H9 (cell line): ENCODE data around the gene IQCC. TPM values are rescaled to one million over a fixed set of nuclear protein-coding genes. Genes with fewer than 3 reads are reported as not detected.

Experiments used
- DNase-seq: peaks from one replicate; pipeline ENCODE4 v3.0.0-alpha.2; 2017
- H2AFZ ChIP-seq: one replicate; pipeline ENCODE4 v1.6.1; 2013; ENCODE audit warnings: mild to moderate bottlenecking, low read length, control low read depth, moderate library complexity
- H2AK5ac ChIP-seq: 2 replicates; pipeline ENCODE4 v1.6.1; 2013; ENCODE audit warnings: low read length, control low read depth, mixed read lengths; ENCODE audit not compliant: insufficient read length
- H2BK120ac ChIP-seq: one replicate; pipeline ENCODE4 v1.6.1; 2013; ENCODE audit warnings: low read depth, mild to moderate bottlenecking, low read length, control low read depth, inconsistent platforms; ENCODE audit not compliant: poor library complexity, severe bottlenecking
- H2BK12ac ChIP-seq: 2 replicates; pipeline ENCODE4 v1.6.1; 2013; ENCODE audit warnings: low read length, control low read depth, mixed read lengths, low read depth; ENCODE audit not compliant: insufficient read length
- H2BK15ac ChIP-seq: 2 replicates; pipeline ENCODE4 v1.6.1; 2013; ENCODE audit warnings: low read depth, low read length, control low read depth
- H2BK20ac ChIP-seq: one replicate; pipeline ENCODE4 v1.6.1; 2013; ENCODE audit warnings: low read depth, mild to moderate bottlenecking, low read length, control low read depth, inconsistent platforms; ENCODE audit not compliant: poor library complexity, severe bottlenecking
- H2BK5ac ChIP-seq: 2 replicates; pipeline ENCODE4 v1.6.1; 2013; ENCODE audit warnings: low read length, control low read depth, mixed read lengths; ENCODE audit not compliant: insufficient read length
- H3K14ac ChIP-seq: 2 replicates; pipeline ENCODE4 v1.6.1; 2013; ENCODE audit warnings: low read length, control low read depth; ENCODE audit not compliant: insufficient read depth
- H3K18ac ChIP-seq: 2 replicates; pipeline ENCODE4 v1.6.1; 2013; ENCODE audit warnings: low read depth, mild to moderate bottlenecking, mixed read lengths, low read length, control low read depth; ENCODE audit not compliant: insufficient read length
- H3K23ac ChIP-seq: 2 replicates; pipeline ENCODE4 v1.6.1; 2013; ENCODE audit warnings: low read length, control low read depth, mixed read lengths, low read depth; ENCODE audit not compliant: insufficient read length
- H3K23me2 ChIP-seq: 2 replicates; pipeline ENCODE4 v1.6.1; 2013; ENCODE audit warnings: low read depth, mild to moderate bottlenecking, mixed read lengths, low read length, control low read depth; ENCODE audit not compliant: insufficient read length, poor library complexity, severe bottlenecking
- H3K27ac ChIP-seq: 2 replicates; pipeline ENCODE4 v1.5.1; 2013; ENCODE audit warnings: low read length, control low read depth, mixed read lengths, low read depth; ENCODE audit not compliant: insufficient read length
- H3K27me3 ChIP-seq: 2 replicates; pipeline ENCODE4 v1.6.1; 2013; ENCODE audit warnings: low read length, control low read depth, inconsistent platforms; ENCODE audit not compliant: insufficient read depth
- H3K4ac ChIP-seq: 2 replicates; pipeline ENCODE4 v1.6.1; 2013; ENCODE audit warnings: low read depth, mild to moderate bottlenecking, control low read depth, inconsistent platforms, low read length, moderate library complexity
- H3K4me1 ChIP-seq: 2 replicates; pipeline ENCODE4 v1.6.1; 2013; ENCODE audit warnings: low read length, control low read depth, inconsistent platforms; ENCODE audit not compliant: insufficient read depth
- H3K4me2 ChIP-seq: 2 replicates; pipeline ENCODE4 v1.6.1; 2013; ENCODE audit warnings: low read length, control low read depth, mixed read lengths; ENCODE audit not compliant: insufficient read length, insufficient read depth
- H3K56ac ChIP-seq: 2 replicates; pipeline ENCODE4 v1.6.1; 2013; ENCODE audit warnings: low read depth, mild to moderate bottlenecking, mixed read lengths, low read length, control low read depth; ENCODE audit not compliant: insufficient read length
- H3K79me1 ChIP-seq: 2 replicates; pipeline ENCODE4 v1.6.1; 2013; ENCODE audit warnings: low read depth, mild to moderate bottlenecking, moderate library complexity, low read length, control low read depth, inconsistent platforms; ENCODE audit not compliant: insufficient read depth, poor library complexity, severe bottlenecking
- H3K79me2 ChIP-seq: 2 replicates; pipeline ENCODE4 v1.6.1; 2013; ENCODE audit warnings: low read length, control low read depth, inconsistent platforms; ENCODE audit not compliant: insufficient read depth
- H3K9ac ChIP-seq: 2 replicates; pipeline ENCODE4 v1.6.1; 2013; ENCODE audit warnings: low read length, control low read depth, mixed read lengths; ENCODE audit not compliant: insufficient read length; ENCODE audit errors: extremely low read depth
- H3K9me3 ChIP-seq: one replicate; pipeline ENCODE4 v1.6.1; 2013; ENCODE audit warnings: low read depth, low read length, inconsistent platforms; ENCODE audit not compliant: control insufficient read depth
- H3T11ph ChIP-seq: one replicate; pipeline ENCODE4 v1.6.1; 2013; ENCODE audit warnings: mild to moderate bottlenecking, low read length, control low read depth, inconsistent platforms
- H4K20me1 ChIP-seq: one replicate; pipeline ENCODE4 v1.6.1; 2013; ENCODE audit not compliant: control insufficient read depth, insufficient read length, insufficient read depth
- H4K5ac ChIP-seq: 2 replicates; pipeline ENCODE4 v1.6.1; 2013; ENCODE audit warnings: low read depth, mild to moderate bottlenecking, mixed read lengths, low read length, control low read depth; ENCODE audit not compliant: insufficient read length
- H4K8ac ChIP-seq: replicated peaks from 2 replicates; pipeline ENCODE4 v1.6.1; 2013; ENCODE audit warnings: low read length, control low read depth, mixed read lengths, low read depth; ENCODE audit not compliant: insufficient read length
- H4K91ac ChIP-seq: 2 replicates; pipeline ENCODE4 v1.6.1; 2013; ENCODE audit warnings: low read depth, mild to moderate bottlenecking, moderate library complexity, mixed read lengths, low read length, control low read depth; ENCODE audit not compliant: insufficient read length
- H3K27ac Mint-ChIP-seq, 3 experiments: 2 replicates in 2 of 3; 3 replicates in 1 of 3; pipeline ENCODE4 v1.8.0; 2020 to 2021; ENCODE audit warnings: mixed read lengths in 3 of 3, mild to moderate bottlenecking in 1 of 3, moderate library complexity in 1 of 3
- H3K27me3 Mint-ChIP-seq: 2 replicates; pipeline ENCODE4 v1.8.0; 2021; ENCODE audit warnings: low read depth, mild to moderate bottlenecking, moderate library complexity, mixed read lengths
- H3K36me3 Mint-ChIP-seq, 3 experiments: 2 replicates in 2 of 3; 3 replicates in 1 of 3; pipeline ENCODE4 v1.8.0; 2020 to 2021; ENCODE audit warnings: low read depth in 3 of 3, mixed read lengths in 3 of 3; ENCODE audit not compliant: insufficient read depth in 1 of 3
- H3K4me1 Mint-ChIP-seq, 2 experiments: 2 replicates each; pipeline ENCODE4 v1.8.0; 2020; ENCODE audit warnings: mixed read lengths in 2 of 2
- H3K4me3 Mint-ChIP-seq, 2 experiments: 2 replicates in 1 of 2; 3 replicates in 1 of 2; pipeline ENCODE4 v1.8.0; 2020 to 2021; ENCODE audit warnings: mild to moderate bottlenecking in 2 of 2, mixed read lengths in 2 of 2, moderate library complexity in 1 of 2
- H3K9me3 Mint-ChIP-seq, 2 experiments: 2 replicates in 1 of 2; 3 replicates in 1 of 2; pipeline ENCODE4 v1.8.0; 2020; ENCODE audit warnings: mild to moderate bottlenecking in 2 of 2, mixed read lengths in 2 of 2, moderate library complexity in 1 of 2
- WGBS: extraction: QIAGEN DNeasy Blood & Tissue Kit; methylation state at CpG from one replicate; pipeline ENCODE4 v1.1.7; 2013; ENCODE audit warnings: missing lambda C conversion rate, low lambda C conversion rate, mixed read lengths; ENCODE audit not compliant: insufficient read length; ENCODE audit errors: extremely low coverage; 5-methylcytosine and 5-hydroxymethylcytosine counted together
- total RNA-seq: library from RNA; stranded (reverse); gene quantifications from 2 replicates; pipeline ENCODE4 v1.2.1, GENCODE V29; 2021
- TF ChIP-seq, protein P1 (sequence below): fragments of 200-600 bp; sonication (generic); conservative IDR thresholded peaks from 3 replicates; pipeline ENCODE4 v1.8.0; 2021; ENCODE audit warnings: antibody characterized with exemption, mild to moderate bottlenecking

IQCC gene
- total RNA-seq, 1 experiment from 2014 or later: 5.3 TPM

- H3K4ac ChIP-seq: no peak overlapping the region
- H3K9me3 Mint-ChIP-seq: no peaks in the 10 kb centered on the region
- no peak overlapping the region; a peak in 1 of 7 replicates for H3K27ac Mint-ChIP-seq
- peak overlapping the region; percentile 58 for H3K4me2 ChIP-seq
- H2AFZ ChIP-seq: no peak overlapping the region
- H2BK120ac ChIP-seq: no peak overlapping the region
- H3K4me3 Mint-ChIP-seq: peak overlapping the region; percentile 92 to 96
- peaks cover 4% of the 10 kb centered on the region; the same call in 1 of the 2 replicates for H3K4me1 ChIP-seq
- H2BK12ac ChIP-seq: no peak overlapping the region
- peaks cover 22 to 28% of the 10 kb centered on the region in 2 experiments for H3K4me1 Mint-ChIP-seq
- H3K56ac ChIP-seq: no peak overlapping the region
- H2BK5ac ChIP-seq: no peak overlapping the region
- H3K9ac ChIP-seq: no peak overlapping the region
- no peak overlapping the region for H2AK5ac ChIP-seq
- no peaks in the 10 kb centered on the region for H3K9me3 ChIP-seq
- H3K14ac ChIP-seq: no peak overlapping the region
- peaks cover 14% of the 10 kb centered on the region for H3K27me3 Mint-ChIP-seq
- no peak overlapping the region for H3K27ac ChIP-seq
- no peak overlapping the region for H4K8ac ChIP-seq
- H2BK20ac ChIP-seq: no peak overlapping the region
- H3K23ac ChIP-seq: no peak overlapping the region
- TF ChIP-seq, protein P1, sequence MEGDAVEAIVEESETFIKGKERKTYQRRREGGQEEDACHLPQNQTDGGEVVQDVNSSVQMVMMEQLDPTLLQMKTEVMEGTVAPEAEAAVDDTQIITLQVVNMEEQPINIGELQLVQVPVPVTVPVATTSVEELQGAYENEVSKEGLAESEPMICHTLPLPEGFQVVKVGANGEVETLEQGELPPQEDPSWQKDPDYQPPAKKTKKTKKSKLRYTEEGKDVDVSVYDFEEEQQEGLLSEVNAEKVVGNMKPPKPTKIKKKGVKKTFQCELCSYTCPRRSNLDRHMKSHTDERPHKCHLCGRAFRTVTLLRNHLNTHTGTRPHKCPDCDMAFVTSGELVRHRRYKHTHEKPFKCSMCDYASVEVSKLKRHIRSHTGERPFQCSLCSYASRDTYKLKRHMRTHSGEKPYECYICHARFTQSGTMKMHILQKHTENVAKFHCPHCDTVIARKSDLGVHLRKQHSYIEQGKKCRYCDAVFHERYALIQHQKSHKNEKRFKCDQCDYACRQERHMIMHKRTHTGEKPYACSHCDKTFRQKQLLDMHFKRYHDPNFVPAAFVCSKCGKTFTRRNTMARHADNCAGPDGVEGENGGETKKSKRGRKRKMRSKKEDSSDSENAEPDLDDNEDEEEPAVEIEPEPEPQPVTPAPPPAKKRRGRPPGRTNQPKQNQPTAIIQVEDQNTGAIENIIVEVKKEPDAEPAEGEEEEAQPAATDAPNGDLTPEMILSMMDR: no peak
- no peak for DNase-seq
- H4K91ac ChIP-seq: no peak overlapping the region
- H3K79me1 ChIP-seq: no peaks in the 10 kb centered on the region
- WGBS: no CpG with 5 or more reads among the region's 26 CpGs
- H3K27me3 ChIP-seq: no peaks in the 10 kb centered on the region; the same call in 1 of the 2 replicates
- H4K20me1 ChIP-seq: no peaks in the 10 kb centered on the region
- H3K79me2 ChIP-seq: no peaks in the 10 kb centered on the region
- no peak overlapping the region for H2BK15ac ChIP-seq
- H3K23me2 ChIP-seq: peaks cover 13% of the 10 kb centered on the region
- H4K5ac ChIP-seq: no peak overlapping the region
- H3K36me3 Mint-ChIP-seq: peaks cover 0 to 14% (median 11%) of the 10 kb centered on the region in 3 experiments; a peak in 5 of 7 replicates
- no peak overlapping the region for H3T11ph ChIP-seq
- peak overlapping the region; percentile 9 for H3K18ac ChIP-seq
Measured at GRCh38 chr1:32204943-32205361, 519 bp upstream of the IQCC start.
